LNCaP clone FGC (cell line): ENCODE results near the gene APOL2.

Experiments
- DNase-seq: peaks from one replicate; pipeline ENCODE4 v3.0.0-alpha.2; 2011; ENCODE audit warnings: low read depth
- H3K4me3 ChIP-seq: 2 replicates; pipeline ENCODE4 v1.5.1; 2011; ENCODE audit warnings: mild to moderate bottlenecking, low read depth, low read length, control low read depth
- TF ChIP-seq, protein P1 (sequence below): IDR thresholded peaks from 2 replicates; pipeline ENCODE4 v1.5.1; 2012; ENCODE audit warnings: mild to moderate bottlenecking; ENCODE audit not compliant: control insufficient read depth, insufficient read depth; ENCODE audit errors: extremely low read depth

APOL2 gene, protein sequence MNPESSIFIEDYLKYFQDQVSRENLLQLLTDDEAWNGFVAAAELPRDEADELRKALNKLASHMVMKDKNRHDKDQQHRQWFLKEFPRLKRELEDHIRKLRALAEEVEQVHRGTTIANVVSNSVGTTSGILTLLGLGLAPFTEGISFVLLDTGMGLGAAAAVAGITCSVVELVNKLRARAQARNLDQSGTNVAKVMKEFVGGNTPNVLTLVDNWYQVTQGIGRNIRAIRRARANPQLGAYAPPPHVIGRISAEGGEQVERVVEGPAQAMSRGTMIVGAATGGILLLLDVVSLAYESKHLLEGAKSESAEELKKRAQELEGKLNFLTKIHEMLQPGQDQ

DNA sequence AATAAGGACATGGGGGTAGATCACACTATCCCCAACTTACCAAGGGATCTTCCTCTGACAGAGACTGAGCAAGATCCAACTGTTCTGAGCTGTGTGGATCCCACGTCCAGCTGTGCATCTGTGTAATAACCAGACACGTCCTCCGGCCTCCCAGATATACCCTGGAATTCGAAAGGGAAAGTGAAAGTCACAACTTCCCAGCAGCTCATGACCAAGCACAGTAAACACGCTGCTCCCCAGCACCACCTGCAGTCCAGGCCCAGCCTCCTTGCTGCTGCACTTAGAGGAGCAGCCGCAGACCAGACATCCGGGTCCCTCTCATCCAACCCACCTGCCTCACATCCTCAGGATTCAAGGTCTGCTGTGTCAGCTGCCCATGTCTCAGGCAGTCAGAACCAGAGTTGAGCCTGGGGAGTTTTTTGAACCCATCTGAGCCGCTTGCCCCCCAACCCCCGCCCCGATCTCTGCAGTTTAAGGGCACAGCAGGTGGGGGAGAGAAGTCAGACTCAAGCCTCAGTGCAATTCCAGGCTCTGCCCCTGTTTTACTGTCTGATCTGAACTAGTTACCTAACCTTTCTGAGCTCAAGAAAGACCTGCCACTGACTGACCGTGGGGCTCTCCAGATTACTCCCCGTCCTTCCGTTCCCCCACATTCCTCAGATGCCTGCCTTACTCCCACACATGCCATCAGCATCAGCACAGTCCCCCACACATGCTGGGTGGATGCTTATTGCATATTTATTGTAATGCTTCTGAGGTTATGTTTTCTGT lies at the start of gene APOL2:
APOL2 (minus strand) TSS at position 127 of the 771 bp plus-strand sequence. CDS start 6,365 bp downstream, outside the sequence.
- peak; percentile 73 for DNase-seq
- TF ChIP-seq, protein P1, sequence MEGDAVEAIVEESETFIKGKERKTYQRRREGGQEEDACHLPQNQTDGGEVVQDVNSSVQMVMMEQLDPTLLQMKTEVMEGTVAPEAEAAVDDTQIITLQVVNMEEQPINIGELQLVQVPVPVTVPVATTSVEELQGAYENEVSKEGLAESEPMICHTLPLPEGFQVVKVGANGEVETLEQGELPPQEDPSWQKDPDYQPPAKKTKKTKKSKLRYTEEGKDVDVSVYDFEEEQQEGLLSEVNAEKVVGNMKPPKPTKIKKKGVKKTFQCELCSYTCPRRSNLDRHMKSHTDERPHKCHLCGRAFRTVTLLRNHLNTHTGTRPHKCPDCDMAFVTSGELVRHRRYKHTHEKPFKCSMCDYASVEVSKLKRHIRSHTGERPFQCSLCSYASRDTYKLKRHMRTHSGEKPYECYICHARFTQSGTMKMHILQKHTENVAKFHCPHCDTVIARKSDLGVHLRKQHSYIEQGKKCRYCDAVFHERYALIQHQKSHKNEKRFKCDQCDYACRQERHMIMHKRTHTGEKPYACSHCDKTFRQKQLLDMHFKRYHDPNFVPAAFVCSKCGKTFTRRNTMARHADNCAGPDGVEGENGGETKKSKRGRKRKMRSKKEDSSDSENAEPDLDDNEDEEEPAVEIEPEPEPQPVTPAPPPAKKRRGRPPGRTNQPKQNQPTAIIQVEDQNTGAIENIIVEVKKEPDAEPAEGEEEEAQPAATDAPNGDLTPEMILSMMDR = peak; percentile 77
- peak within 1 kb of the TSS; percentile 73 for H3K4me3 ChIP-seq

DNA sequence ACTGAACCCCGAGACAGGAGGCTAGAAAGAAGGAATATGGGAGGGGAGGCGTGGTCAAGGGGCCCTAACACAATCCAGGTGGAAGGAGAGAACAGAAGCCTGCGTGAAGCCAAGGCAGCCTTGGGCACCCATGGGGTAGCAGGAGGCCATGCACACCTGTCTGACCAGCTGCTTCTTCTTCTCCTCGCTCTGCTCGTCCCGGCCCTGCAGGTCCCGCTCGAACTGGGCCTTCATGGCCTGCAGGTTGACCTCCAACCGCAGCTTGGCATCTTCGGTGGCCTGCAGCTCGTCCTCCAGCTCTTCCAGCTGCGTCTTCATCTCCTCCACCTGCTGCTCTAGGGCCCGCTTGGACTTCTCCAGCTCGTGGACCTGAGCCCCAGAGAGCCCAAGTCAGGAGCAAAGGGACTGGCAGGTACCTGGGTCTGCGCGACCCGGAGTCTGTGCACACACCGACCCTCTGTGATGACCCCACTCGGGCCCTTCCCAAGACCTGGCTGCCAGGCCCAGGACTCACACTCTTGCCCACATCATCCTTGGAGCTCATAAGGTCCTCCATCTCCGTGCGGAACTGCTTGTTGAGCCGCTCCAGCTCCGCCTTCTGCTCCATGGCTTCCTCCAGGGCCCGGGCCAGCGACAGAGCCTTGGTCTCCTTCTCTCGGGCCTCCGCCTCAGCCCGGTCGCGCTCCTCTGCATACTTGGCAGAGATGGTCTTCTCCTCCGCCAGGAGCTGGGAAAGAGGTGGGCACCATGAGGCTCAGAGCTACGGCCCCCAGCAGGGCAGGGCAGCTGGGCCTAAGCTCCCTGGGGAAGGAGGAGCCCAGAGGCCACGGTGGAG lies 49.5 kb upstream of the APOL2 start:
- TF ChIP-seq, protein P1 = no peak
- DNase-seq = no peak
- H3K4me3 ChIP-seq = no peak overlapping the region

DNA sequence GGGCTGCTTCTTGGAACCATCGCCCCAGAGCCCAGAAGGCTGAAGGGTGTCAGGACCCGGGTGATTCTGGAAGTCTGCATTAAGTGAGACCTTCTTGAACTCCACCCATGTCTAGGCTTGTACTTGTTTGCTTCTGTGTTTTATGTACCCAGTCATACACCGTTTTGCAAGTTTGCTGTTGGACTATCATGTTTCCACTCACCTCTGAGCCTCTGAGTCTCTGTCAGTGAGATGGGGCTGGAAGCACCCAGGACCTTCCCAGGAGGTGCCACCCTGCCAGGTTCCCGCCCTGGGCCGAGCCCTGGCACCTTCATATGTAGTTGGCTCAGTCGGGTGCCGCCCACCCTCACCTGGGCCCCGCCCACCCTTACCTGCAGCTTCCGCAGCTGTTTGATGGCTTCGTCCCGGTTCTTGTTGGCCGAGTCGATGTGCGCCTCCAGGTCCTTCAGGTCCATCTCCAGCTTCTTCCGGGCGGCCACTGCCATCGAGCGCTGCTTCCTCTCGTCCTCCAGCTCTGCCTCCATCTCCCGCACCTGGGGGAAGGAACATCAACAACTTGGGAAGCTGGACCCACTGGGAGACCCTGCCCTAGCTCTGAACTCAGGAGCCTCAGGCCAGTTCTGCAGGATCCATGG lies 48.7 kb upstream of the APOL2 start:
- DNase-seq = no peak
- TF ChIP-seq, protein P1 = no peak
- no peak overlapping the region for H3K4me3 ChIP-seq

DNA sequence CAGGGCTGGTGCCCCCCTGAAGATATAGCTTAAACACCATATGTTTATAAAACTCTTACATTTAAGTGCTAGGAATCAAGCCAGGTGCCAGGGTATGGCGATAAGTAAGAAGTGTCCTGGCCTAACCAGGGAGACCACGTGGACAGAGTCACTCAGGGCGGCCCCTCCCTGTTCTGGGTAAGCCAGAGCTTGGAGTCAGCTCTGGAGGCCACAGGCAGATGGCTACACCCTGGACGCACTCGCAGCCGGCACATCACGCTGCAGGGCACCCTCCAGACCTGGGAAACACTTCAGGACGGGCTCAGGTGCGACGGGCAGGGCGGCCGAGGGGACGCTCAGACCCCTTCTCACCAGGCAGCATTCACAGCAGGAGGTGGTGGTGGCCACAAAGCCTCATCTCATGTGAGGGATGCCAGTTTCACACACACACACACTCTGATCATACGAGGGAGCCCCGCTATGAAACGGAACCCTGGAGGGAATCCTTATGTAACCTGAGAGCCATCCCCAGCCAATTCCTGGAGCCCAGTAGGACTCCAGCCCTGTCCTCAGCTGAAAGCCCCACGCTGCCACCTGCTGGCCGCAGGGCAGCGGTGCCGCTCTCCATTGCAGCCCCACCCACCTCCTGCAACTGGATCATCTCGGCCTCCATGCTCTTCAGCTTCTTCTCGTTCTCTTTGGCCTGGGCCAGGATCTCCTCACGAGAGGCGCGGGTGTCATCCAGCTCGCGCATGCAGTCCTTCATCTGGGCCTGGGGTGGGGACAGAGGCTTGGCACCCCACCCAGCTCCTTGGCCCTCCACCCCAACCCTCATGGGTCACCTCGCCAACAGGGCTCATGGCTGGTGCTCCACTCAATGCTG lies 47.0 kb upstream of the APOL2 start:
- TF ChIP-seq, protein P1 = peak; percentile 88
- DNase-seq = no peak
- H3K4me3 ChIP-seq = no peak overlapping the region

DNA sequence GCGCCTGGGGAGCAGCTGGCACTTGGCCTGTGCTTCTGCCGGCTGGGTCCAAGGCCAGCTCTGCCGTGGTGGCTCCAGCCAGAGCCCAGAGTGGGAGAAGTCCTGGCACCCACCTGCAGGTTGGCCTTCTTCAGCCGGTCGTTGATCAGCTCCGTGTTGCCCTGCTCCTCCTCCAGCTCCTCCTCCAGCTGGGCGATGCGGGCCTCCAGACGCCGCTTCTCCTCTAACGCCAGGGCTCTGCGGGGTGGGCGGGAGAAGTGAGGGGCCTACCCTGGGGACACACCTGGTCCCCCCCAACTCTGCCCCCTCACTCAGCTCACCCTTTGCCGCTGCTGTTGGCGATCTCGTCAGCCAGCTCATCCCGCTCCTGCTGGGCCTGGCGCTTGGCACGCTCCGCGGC lies 46.2 kb upstream of the APOL2 start:
- no peak overlapping the region for H3K4me3 ChIP-seq
- no peak for DNase-seq
- TF ChIP-seq, protein P1 = no peak

DNA sequence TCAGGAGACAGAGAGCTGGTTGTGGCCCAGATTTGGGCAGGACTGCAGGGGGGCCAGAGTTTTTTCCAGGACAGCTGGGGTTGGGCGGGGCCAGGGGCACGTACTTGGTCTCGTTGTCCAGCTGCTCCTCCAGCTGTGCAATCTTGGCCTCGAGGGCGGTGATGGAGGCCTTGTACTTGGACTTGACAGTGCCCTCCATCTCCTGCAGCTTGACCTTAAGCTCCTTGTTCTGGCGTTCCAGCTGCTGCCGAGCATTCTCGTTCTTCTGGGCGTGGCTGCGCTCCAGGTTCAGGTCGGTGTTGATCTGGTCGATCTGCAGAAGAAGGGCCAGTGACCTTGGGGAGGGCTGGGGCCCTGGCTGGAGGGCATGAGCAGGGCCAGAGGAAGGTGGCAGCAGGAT lies 45.7 kb upstream of the APOL2 start:
- no peak for DNase-seq
- TF ChIP-seq, protein P1 = no peak
- no peak overlapping the region for H3K4me3 ChIP-seq
